H7 (cell line): ENCODE measurements around the gene SAMD3. TPM values are rescaled to one million over a fixed set of nuclear protein-coding genes. Genes with fewer than 3 reads are reported as not detected.
"Not testable (repeated sequence)": the region's sequence is repeated elsewhere in the genome, so short reads cannot be mapped to it uniquely, and the experiment has no call there.

ENCODE experiments used
- DNase-seq: peaks from one replicate; pipeline ENCODE4 v3.0.0; 2012
- H3K27me3 ChIP-seq: 2 replicates; pipeline ENCODE4 v1.6.0; 2011; ENCODE audit warnings: mild to moderate bottlenecking, low read length; ENCODE audit not compliant: control insufficient read depth, insufficient read depth
- H3K36me3 ChIP-seq: replicated peaks from 2 replicates; pipeline ENCODE4 v1.5.1; 2011; ENCODE audit warnings: low read length; ENCODE audit not compliant: control insufficient read depth, insufficient read depth
- H3K4me3 ChIP-seq: 2 replicates; pipeline ENCODE4 v1.5.1; 2011; ENCODE audit warnings: low read depth, mild to moderate bottlenecking, control low read depth, low read length, moderate library complexity; ENCODE audit not compliant: insufficient read depth
- total RNA-seq: library from RNA; depleted of rRNA; stranded (reverse); fragments of >200 nt; shearing (Covaris generic); gene quantifications from 2 replicates; pipeline ENCODE4 v1.2.3, GENCODE V29; 2014

SAMD3 gene
- total RNA-seq, 1 experiment from 2014 or later, result 11.5 TPM

DNA sequence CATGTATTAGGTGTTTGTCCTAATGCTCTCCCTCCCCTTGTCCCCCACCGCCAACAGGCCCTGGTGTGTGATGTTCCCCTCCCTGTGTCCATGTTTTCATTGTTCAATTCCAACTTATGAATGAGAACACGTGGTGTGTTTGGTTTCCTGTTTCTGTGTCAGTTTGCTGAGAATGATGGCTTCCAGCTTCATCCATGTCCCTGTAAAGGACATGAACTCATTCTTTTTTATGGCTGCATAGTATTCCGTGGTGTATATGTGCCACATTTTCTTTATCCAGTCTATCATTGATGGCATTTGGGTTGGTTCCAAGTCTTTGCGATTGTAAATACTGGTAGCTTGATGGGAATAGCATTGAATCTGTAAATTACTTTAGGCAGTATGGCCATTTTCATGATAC, 52.6 kb downstream of the SAMD3 start:
- not testable (repeated sequence) for H3K4me3 ChIP-seq, DNase-seq, H3K36me3 ChIP-seq, H3K27me3 ChIP-seq

DNA sequence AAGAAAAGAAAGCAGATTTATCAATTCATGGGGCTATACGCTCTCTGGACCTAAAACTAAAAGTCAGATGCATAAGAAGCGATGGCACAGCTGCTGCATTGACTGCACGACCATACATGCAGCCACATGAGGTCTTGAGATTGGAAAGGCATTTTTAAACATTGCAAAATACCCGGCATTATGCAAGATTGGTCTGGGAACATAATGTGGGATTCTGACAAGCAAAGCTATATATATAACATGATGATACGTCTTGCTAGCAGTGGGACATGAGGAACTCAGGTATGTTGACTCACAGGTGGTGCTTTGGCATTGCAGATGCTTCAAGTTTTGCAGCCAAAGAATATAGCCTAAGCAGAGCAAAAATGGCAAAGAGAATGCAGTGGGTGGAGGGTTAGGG, 55.1 kb downstream of the SAMD3 start:
- Histone ChIP-seq H3K4me3 (no peak overlapping the region), H3K36me3 (no peaks in the 10 kb centered on the region), H3K27me3 (no peaks in the 10 kb centered on the region)
- DNase-seq, result no peak

DNA sequence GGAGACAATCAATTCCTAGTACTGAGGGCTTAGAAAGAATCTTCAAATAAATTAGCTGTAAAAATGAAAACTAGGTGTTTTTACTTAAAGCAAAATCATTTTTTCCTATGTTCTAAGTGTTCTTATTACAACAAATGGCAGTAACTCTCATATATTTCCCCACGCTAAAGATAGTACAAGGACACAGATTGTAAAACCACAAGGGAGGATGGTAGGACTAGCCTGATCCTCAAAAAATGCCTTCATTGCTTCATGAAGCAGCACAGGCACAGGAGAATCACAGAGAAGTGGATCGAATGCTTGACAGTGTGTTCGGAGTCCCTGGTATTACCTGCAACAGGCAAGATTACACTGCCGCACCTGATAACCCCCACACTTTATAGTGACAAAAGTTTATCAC, 58.5 kb downstream of the SAMD3 start:
- no peak for DNase-seq
- Histone ChIP-seq H3K4me3 (no peak overlapping the region), H3K27me3 (no peaks in the 10 kb centered on the region), H3K36me3 (no peaks in the 10 kb centered on the region)

DNA sequence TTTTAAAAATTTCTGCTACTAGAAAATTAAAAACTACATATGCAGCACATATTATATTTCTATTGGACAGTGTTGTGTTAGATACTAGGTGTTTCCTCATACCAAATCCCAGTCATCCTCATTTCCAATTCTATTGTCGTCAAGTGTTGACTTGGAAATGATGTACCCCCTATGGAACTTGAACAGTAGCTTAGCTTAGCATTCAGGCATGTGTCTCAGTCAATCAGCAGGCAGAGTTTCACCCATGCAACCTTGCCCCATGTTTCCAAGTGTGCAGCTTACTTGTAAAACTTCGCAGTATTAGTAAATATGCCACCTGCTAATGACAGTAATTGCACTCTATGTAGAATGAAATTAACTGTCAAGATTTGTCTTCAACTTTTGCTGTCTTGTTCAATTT, 59.5 kb downstream of the SAMD3 start:
- no peak overlapping the region for H3K4me3 ChIP-seq
- DNase-seq, result no peak
- no peaks in the 10 kb centered on the region for H3K36me3 ChIP-seq
- H3K27me3 ChIP-seq, result no peaks in the 10 kb centered on the region

DNA sequence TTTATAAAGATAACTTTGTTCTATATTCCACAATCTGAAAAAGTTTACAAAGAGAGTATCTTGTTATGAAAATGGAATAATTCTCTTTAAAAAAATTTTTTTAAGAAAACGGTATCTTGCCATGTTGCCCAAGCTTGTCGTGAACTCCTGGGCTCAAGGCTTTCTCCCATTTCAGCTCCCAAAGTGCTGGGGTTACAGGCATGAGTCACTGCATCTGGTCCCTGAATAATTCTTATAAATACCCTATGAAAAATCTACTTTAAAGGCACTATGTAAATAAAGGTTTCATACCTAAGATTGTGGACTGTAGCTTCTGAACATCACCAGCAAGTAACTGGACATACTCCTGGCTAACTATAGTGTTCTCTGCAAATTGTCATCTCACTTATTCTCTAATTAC, 60.3 kb downstream of the SAMD3 start:
- DNase-seq, result no peak
- H3K27me3 ChIP-seq, result no peaks in the 10 kb centered on the region

DNA sequence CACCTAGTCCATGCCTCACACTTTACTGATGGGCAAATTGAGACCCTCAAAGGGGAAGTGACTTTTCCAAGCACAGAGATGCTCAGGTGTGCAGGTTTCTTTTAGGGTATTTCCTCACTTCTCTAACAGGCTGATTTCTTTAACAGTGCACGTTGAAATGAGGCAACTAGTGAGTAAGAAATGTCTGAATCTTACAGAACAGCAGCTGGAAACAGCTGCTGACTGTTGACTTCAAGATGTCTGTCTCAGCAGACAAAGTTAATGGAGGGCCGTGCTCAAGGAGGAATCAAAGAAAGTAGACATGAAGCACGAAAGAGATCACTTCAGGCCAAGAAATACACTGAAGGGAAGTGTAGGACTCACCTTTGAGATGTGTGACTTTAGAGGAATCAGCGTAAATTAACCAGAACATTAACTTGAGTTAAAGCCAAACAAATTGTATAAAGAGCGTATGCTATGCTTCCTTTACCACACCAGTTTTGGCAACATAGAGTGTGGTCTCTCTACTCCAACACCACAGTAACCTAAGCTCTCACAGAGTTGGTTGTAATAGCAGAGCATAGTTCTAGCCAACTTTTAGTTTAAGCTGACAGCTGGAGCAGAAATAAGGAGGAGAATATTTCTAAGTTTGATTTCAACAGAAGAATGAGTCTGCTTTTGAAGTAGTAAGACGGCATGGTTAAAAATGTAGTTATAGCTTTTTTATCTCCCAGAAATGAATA, 60.9 kb downstream of the SAMD3 start:
- H3K4me3 ChIP-seq, result no peak overlapping the region
- no peak for DNase-seq
- no peaks in the 10 kb centered on the region for H3K27me3 ChIP-seq
- no peaks in the 10 kb centered on the region for H3K36me3 ChIP-seq

More for the DNA sequence above, 60.3 kb downstream of the SAMD3 start:
- H3K36me3 ChIP-seq, result no peaks in the 10 kb centered on the region
- H3K4me3 ChIP-seq, result no peak overlapping the region

DNA sequence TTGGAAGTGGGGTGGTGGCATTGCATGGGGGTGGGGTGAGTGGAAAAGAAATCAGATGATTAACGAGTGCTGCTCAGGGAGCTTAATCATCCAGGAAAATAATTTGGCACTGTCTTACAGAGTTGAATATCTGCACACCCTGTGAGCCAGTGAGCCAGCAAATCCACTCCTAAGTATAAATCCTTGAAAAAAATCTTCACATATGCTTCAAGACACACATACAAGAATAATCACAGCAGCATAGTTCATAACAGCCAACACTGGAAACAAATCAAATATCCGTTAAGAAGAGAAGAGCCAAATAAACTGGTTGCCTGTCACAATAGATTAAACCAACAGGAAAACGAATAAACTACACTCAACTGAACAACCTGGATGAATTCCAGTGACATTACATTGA, 62.8 kb downstream of the SAMD3 start:
- no peak overlapping the region for H3K4me3 ChIP-seq
- no peaks in the 10 kb centered on the region for H3K27me3 ChIP-seq
- no peaks in the 10 kb centered on the region for H3K36me3 ChIP-seq
- DNase-seq, result no peak

DNA sequence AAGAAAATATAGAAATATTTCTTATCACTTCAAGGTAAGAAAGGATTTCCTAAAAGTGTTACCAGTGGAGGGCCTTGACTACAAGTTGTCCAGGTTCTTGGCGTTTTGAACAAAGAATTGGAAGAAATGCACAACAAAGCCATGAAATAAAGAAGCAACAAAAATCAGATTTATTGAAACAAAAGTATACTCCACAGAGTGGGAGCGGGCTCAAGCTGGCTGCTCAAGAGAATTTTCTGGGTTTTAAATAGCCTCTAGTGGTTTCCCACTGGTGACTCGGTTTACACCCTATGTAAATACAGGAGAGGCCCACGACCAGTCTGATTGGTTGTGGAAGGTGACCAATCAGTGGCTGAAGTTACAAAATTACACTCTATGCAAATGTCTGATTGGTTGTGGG, 64.2 kb downstream of the SAMD3 start:
- no peak for DNase-seq
- no peaks in the 10 kb centered on the region for H3K36me3 ChIP-seq
- no peaks in the 10 kb centered on the region for H3K27me3 ChIP-seq
- no peak overlapping the region for H3K4me3 ChIP-seq

DNA sequence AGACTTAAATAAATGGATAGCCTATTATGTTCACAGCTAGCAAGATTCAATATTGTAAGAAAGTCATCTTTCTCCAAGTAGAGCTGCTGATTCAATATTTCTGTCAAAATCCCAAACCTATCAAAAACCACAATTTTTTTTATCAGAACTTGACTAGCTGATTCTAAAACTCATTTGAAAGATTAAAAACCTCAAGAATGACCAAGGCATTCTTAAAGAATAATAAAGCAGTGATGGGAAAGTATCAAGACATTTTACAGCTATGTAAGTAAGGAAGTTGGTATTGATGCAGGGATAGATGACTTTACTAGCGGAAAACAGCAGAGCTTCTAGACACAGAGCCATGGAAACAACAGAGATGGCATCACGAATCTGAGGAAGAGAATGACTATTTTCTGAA, 64.7 kb downstream of the SAMD3 start:
- no peak for DNase-seq
- Histone ChIP-seq H3K4me3 (no peak overlapping the region), H3K36me3 (no peaks in the 10 kb centered on the region), H3K27me3 (no peaks in the 10 kb centered on the region)

DNA sequence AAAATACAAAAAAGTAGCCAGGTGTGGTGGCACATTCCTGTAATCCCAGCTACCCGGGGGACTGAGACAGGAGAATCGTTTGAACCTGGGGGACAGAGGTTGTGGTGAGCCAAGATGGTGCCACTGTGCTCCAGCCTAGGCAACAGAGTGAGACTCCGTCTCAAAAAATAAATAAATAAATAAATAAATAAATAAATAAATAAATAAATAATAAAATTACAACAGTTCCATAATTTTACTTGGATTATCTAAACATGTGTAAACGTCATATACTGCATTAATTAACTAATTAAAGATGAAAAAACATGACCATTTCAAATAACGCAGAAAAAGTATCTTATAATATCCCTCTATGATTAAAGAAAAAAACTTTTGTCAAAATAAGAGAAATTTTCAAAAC, 65.8 kb downstream of the SAMD3 start:
- no peak for DNase-seq
- Histone ChIP-seq H3K27me3 (no peaks in the 10 kb centered on the region), H3K4me3 (no peak overlapping the region), H3K36me3 (no peaks in the 10 kb centered on the region)

DNA sequence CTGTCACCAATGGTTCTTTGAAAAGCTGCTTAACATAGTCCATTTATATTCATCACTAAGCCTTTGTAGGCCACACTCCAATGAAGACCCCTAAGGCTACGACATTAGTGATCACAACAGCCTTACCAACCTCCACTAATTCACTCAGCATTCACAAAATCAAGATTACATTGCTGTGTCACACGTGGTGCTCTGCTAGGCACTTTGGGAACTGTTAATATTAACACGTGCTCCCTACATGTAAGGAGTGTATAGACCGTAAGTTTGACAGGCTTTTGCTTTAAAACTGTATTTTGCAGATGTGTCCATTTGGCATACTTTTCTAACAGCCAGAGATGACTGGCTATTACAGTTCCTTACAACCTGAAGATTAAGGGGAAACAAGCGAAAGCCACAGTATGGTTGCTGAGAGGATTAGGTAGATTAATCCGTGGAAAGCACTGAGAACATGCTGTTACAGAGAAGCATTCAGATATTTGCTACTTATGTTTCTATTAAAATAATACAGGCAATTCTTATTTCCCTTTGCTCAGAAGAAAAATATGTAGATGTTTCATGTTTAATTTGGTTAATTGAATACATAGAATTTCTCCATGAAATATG, 69.7 kb downstream of the SAMD3 start:
- no peak for DNase-seq
- Histone ChIP-seq H3K36me3 (no peaks in the 10 kb centered on the region), H3K4me3 (no peak overlapping the region), H3K27me3 (no peaks in the 10 kb centered on the region)

DNA sequence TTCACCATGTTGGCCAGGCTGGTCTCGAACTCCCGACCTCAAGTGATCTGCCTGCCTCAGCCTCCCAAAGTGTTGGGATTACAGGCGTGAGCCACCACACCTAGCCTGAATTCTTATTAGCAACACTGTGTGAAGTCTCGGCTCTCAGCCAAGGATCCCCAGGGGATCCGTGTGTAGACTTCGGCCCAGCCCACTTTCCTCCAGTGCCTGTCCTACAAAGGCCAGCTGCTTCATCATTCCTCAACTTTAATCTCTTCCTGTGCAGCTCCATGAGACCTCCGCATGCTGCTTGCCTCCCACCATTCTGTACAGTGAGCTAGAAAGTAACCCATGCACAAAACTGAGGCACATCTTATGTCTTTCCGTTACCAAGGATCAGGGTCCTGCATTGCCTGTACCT, 71.8 kb downstream of the SAMD3 start:
- no peak overlapping the region for H3K4me3 ChIP-seq

DNA sequence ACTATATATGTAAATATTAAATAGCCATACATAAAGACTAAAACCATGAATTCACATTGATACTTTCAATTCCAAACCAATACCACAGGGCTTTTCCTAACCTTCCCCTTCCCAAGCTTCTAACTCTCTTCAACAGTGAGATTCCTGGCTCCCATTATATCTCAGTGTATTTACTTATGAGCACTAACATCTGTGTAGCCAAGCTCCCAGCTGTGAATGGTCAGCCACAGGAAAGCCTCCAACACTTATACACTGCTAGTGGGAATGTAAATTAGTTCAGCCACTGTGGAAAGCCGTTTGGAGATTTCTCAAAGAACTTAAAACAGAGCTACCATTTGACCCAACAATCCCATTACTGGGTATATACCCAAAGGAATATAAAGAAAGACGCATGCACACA, 73.7 kb downstream of the SAMD3 start:
- not testable (repeated sequence) for H3K27me3 ChIP-seq, H3K4me3 ChIP-seq, DNase-seq, H3K36me3 ChIP-seq

More for the DNA sequence above, 71.8 kb downstream of the SAMD3 start:
- Histone ChIP-seq H3K27me3 (no peaks in the 10 kb centered on the region), H3K36me3 (no peaks in the 10 kb centered on the region)
- no peak for DNase-seq

DNA sequence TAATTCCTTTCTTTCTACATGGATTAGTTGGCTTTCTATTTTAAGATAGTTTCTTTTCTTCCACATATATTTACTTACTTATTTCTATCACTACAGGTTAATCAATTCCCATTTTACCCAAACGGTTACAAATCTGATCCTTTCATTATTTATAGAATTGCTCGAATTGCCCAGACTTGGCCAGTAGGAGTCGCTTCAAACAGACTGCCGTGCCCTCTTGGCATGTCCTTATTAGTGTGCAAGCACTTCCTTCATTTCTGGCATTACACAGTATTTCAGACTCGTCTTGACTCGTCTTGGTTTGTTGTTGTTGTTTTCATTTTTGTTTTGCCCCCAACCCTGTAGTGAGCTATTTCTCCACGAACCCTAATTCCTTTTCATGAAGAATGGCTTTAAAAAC, 74.6 kb downstream of the SAMD3 start:
- Histone ChIP-seq H3K27me3 (no peaks in the 10 kb centered on the region), H3K36me3 (no peaks in the 10 kb centered on the region), H3K4me3 (no peak overlapping the region)
- peak; percentile 20 for DNase-seq

DNA sequence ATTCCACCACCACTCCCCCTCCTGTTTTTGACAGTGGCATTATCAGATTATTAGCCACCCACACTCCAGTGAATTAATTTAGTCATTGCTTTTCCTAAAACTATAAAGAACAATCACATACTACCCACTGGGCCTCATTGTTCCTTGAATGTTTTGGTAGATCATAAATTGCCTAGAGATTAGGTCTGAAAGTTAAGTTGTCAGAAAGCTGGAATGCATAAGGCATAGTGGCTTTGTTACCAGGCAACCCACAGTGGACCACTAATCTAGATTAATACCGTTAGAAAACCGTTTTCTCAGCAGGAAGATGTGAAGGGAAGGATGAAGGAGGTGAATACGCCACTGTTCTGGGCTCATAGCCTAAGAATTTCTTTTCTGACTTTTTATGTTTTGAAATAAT, 75.6 kb downstream of the SAMD3 start:
- H3K27me3 ChIP-seq, result no peaks in the 10 kb centered on the region
- no peak overlapping the region for H3K4me3 ChIP-seq

More for the DNA sequence above, 75.6 kb downstream of the SAMD3 start:
- H3K36me3 ChIP-seq, result no peaks in the 10 kb centered on the region
- DNase-seq, result no peak
